ES-I3 (cell line): ENCODE results near the gene PDCD1LG2.

Experiments
- H3K36me3 ChIP-seq: 2 replicates; pipeline ENCODE4 v1.6.1; 2013; ENCODE audit warnings: mild to moderate bottlenecking, low read length, control low read depth, moderate library complexity; ENCODE audit not compliant: insufficient read depth
- H3K4me1 ChIP-seq: 2 replicates; pipeline ENCODE4 v1.6.1; 2013; ENCODE audit warnings: mild to moderate bottlenecking, control low read depth, low read length; ENCODE audit not compliant: insufficient read depth
- H3K9ac ChIP-seq: 2 replicates; pipeline ENCODE4 v1.6.1; 2013; ENCODE audit warnings: low read depth, mild to moderate bottlenecking, low read length, moderate library complexity
- H3K9me3 ChIP-seq: 2 replicates; pipeline ENCODE4 v1.6.1; 2013; ENCODE audit warnings: mild to moderate bottlenecking, low read length, moderate library complexity; ENCODE audit not compliant: control insufficient read depth, insufficient read depth

The PDCD1LG2 gene

GRCh38 chr9:5532790-5533189, 22.5 kb downstream of the PDCD1LG2 start:
- Histone ChIP-seq H3K4me1 (peaks cover 8% of the 10 kb centered on the region), H3K36me3 (no peaks in the 10 kb centered on the region), H3K9ac (no peak overlapping the region), H3K9me3 (no peaks in the 10 kb centered on the region)

GRCh38 chr9:5536684-5537083, 26.4 kb downstream of the PDCD1LG2 start:
- H3K4me1 ChIP-seq: no peaks in the 10 kb centered on the region
- no peaks in the 10 kb centered on the region for H3K36me3 ChIP-seq
- no peak overlapping the region for H3K9ac ChIP-seq
- no peaks in the 10 kb centered on the region for H3K9me3 ChIP-seq

- H3K9me3 ChIP-seq: no peaks in the 10 kb centered on the region
- peaks cover 8% of the 10 kb centered on the region for H3K4me1 ChIP-seq
- H3K36me3 ChIP-seq: no peaks in the 10 kb centered on the region
- H3K9ac ChIP-seq: no peak overlapping the region
Measured at GRCh38 chr9:5543875-5544702, 33.8 kb downstream of the PDCD1LG2 start.

GRCh38 chr9:5549658-5550650, 39.6 kb downstream of the PDCD1LG2 start:
- H3K9me3 ChIP-seq: no peaks in the 10 kb centered on the region
- H3K36me3 ChIP-seq: no peaks in the 10 kb centered on the region
- no peak overlapping the region for H3K9ac ChIP-seq
- H3K4me1 ChIP-seq: no peaks in the 10 kb centered on the region

GRCh38 chr9:5551368-5552150, 41.2 kb downstream of the PDCD1LG2 start:
- Histone ChIP-seq H3K4me1 (no peaks in the 10 kb centered on the region), H3K36me3 (no peaks in the 10 kb centered on the region), H3K9me3 (no peaks in the 10 kb centered on the region), H3K9ac (no peak overlapping the region)

- Histone ChIP-seq H3K36me3 (no peaks in the 10 kb centered on the region), H3K9me3 (no peaks in the 10 kb centered on the region), H3K4me1 (no peaks in the 10 kb centered on the region), H3K9ac (no peak overlapping the region)
Measured at GRCh38 chr9:5552301-5552700, 42.0 kb downstream of the PDCD1LG2 start.

- Histone ChIP-seq H3K9me3 (no peaks in the 10 kb centered on the region), H3K9ac (no peak overlapping the region), H3K36me3 (no peaks in the 10 kb centered on the region), H3K4me1 (no peaks in the 10 kb centered on the region)
Measured at GRCh38 chr9:5553211-5553610, 42.9 kb downstream of the PDCD1LG2 start.

- no peaks in the 10 kb centered on the region for H3K9me3 ChIP-seq
- H3K9ac ChIP-seq: no peak overlapping the region
- H3K4me1 ChIP-seq: no peaks in the 10 kb centered on the region
- no peaks in the 10 kb centered on the region for H3K36me3 ChIP-seq
Measured at GRCh38 chr9:5554254-5554653, 43.9 kb downstream of the PDCD1LG2 start.

GRCh38 chr9:5556101-5556705, 45.9 kb downstream of the PDCD1LG2 start:
- Histone ChIP-seq H3K9ac (no peak overlapping the region), H3K4me1 (no peaks in the 10 kb centered on the region), H3K36me3 (no peaks in the 10 kb centered on the region), H3K9me3 (no peaks in the 10 kb centered on the region)

- no peak overlapping the region for H3K9ac ChIP-seq
- H3K9me3 ChIP-seq: no peaks in the 10 kb centered on the region
- H3K36me3 ChIP-seq: no peaks in the 10 kb centered on the region
- H3K4me1 ChIP-seq: 0 out of 2 replicates have a peak, but pooled peaks cover 4% of the 10 kb centered on the region
Measured at GRCh38 chr9:5557606-5558587, 47.6 kb downstream of the PDCD1LG2 start.

GRCh38 chr9:5559659-5560058, 49.3 kb downstream of the PDCD1LG2 start:
- no peaks in the 10 kb centered on the region for H3K9me3 ChIP-seq
- H3K36me3 ChIP-seq: no peaks in the 10 kb centered on the region
- H3K4me1 ChIP-seq: 0 out of 2 replicates have a peak, but pooled peaks cover 10% of the 10 kb centered on the region
- no peak overlapping the region for H3K9ac ChIP-seq

GRCh38 chr9:5560443-5561100, 50.2 kb downstream of the PDCD1LG2 start:
- Histone ChIP-seq H3K9me3 (no peaks in the 10 kb centered on the region), H3K9ac (no peak overlapping the region), H3K4me1 (0 out of 2 replicates have a peak, but pooled peaks cover 10% of the 10 kb centered on the region), H3K36me3 (no peaks in the 10 kb centered on the region)
